HuH-7 (cell line): ENCODE measurements around the gene SPECC1.
"Not testable (repeated sequence)": the region's sequence is repeated elsewhere in the genome, so short reads cannot be mapped to it uniquely, and the experiment has no call there.

ENCODE experiments used
- DNase-seq: peaks from one replicate; pipeline ENCODE4 v3.0.0; 2011; ENCODE audit warnings: low spot score

SPECC1 gene, protein sequence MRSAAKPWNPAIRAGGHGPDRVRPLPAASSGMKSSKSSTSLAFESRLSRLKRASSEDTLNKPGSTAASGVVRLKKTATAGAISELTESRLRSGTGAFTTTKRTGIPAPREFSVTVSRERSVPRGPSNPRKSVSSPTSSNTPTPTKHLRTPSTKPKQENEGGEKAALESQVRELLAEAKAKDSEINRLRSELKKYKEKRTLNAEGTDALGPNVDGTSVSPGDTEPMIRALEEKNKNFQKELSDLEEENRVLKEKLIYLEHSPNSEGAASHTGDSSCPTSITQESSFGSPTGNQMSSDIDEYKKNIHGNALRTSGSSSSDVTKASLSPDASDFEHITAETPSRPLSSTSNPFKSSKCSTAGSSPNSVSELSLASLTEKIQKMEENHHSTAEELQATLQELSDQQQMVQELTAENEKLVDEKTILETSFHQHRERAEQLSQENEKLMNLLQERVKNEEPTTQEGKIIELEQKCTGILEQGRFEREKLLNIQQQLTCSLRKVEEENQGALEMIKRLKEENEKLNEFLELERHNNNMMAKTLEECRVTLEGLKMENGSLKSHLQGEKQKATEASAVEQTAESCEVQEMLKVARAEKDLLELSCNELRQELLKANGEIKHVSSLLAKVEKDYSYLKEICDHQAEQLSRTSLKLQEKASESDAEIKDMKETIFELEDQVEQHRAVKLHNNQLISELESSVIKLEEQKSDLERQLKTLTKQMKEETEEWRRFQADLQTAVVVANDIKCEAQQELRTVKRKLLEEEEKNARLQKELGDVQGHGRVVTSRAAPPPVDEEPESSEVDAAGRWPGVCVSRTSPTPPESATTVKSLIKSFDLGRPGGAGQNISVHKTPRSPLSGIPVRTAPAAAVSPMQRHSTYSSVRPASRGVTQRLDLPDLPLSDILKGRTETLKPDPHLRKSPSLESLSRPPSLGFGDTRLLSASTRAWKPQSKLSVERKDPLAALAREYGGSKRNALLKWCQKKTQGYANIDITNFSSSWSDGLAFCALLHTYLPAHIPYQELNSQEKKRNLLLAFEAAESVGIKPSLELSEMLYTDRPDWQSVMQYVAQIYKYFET

GRCh38 chr17:20009302-20010098 is at the start of gene SPECC1:
TSS of gene SPECC1 (plus strand) at chr17:20009359. CDS start at chr17:20096652, 87,293 bp downstream.
- peak; percentile 70 for DNase-seq

- DNase-seq, result not testable (repeated sequence)
These were observed 46.2 kb upstream of the SPECC1 start for GRCh38 chr17:19962954-19963353.

GRCh38 chr17:19973156-19973555 is 36.0 kb upstream of the SPECC1 start:
- no peak for DNase-seq

DNA sequence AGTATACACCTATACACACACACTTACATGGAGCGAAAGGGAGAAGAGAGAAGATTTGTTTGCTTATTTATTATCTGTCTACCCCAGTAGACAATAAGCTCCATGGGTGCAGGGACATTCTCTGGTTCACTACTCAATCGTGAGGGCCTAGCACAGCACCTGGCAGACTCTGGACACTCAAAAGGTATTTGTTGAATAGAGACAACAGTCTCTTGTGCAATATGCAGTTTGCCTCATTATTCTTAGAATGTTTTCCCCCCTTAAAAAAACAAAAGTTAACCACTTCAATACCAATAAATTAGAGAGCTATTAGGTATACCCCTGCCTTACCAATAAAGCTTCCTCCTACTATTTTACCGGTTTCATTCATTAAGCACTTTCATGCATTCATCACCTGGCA is 33.6 kb upstream of the SPECC1 start:
- no peak for DNase-seq

DNA sequence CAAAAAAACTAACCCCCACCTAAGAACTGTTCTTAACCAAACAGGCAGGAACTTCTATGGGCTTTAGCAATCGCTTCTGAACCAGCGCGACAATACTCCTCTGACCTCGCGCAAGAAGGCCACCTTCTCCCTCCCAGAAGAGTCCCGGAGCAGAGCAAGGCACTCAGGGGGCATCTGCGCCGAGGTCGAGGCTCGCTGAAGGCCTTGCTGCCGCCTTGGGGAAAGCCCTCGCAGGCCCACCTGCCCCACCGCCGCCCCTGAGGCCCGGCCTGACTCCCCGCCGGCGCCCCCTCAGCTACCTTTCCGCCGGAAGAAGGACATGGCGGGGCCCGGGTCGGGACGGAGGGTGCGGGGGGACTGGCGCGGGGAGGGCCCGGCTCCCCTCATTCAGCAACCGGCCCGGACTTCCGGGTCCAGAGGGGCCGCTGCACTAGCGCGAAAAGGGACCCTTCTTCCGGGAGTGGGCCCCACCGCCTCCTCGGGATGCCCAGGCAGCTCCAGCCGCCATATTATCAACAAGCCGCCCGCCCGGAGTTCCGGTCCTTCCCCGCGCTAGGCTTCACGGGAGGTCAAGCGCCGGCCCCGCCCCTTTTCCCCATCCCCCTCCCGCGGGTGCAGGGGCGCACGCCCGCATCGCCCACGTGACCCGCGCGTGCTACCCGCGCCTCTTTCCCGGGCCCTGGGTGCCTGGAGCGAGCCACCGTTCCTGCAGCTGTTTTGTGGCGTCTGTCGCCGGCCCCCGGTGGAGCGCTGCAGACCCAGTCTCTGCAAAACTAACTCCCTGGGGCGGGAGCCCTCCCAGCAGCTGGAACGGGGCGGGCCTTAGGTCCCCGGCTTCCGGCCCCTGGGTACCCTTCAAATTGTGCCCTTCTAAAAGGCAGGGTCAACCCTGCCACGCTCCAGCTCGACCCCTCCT is 31.6 kb upstream of the SPECC1 start, which contains the start of gene AKAP10:
Gene AKAP10 (minus strand): TSS at position 536 of the 916 bp plus-strand sequence. CDS start 149 bp downstream, at position 387.
- DNase-seq, result peak; percentile 82

GRCh38 chr17:19978209-19978802 is 30.9 kb upstream of the SPECC1 start:
- no peak for DNase-seq

- no peak for DNase-seq
These were observed 30.4 kb upstream of the SPECC1 start for GRCh38 chr17:19978805-19979211.

DNA sequence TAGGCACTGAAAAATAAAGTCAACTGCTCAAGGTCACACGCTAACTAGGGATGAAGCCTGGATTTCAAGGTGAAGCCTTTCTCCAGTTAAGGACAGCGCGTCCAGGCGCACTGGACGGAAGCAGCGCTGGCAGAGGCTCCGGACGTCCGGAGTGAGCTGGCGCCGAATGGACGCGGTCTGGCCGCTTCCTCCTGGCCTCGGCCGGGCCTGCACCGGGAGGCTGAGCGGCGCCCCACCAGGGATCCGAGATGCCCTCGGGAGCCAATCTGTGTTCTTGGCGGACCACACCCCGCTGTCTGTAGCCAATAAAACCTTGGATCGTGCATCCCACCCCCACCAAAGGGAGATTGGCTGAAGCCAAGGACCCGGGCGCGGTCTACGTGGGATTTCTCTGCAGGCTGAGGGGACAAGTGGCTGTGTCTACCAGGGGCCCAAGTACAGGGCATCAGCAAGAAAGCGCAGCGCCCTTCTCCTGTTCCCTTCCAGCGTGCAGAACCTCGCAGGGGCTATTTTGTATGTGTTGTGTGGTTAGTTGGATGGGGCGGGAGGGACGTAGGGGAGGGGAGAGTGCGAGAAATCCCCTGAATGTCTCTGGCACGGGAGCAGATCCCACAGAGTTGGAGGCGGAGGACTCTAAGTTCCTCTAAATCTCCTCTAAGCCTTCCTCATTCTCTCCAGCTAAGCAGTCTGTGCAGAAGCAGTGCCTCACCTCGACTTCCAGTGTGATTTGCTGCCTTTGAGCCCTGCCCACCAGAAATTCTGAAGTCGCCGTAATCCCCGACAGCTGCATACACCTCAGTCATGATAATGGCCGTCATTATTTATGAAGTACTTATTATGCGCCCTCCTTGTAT is 29.0 kb upstream of the SPECC1 start:
- no peak for DNase-seq

DNA sequence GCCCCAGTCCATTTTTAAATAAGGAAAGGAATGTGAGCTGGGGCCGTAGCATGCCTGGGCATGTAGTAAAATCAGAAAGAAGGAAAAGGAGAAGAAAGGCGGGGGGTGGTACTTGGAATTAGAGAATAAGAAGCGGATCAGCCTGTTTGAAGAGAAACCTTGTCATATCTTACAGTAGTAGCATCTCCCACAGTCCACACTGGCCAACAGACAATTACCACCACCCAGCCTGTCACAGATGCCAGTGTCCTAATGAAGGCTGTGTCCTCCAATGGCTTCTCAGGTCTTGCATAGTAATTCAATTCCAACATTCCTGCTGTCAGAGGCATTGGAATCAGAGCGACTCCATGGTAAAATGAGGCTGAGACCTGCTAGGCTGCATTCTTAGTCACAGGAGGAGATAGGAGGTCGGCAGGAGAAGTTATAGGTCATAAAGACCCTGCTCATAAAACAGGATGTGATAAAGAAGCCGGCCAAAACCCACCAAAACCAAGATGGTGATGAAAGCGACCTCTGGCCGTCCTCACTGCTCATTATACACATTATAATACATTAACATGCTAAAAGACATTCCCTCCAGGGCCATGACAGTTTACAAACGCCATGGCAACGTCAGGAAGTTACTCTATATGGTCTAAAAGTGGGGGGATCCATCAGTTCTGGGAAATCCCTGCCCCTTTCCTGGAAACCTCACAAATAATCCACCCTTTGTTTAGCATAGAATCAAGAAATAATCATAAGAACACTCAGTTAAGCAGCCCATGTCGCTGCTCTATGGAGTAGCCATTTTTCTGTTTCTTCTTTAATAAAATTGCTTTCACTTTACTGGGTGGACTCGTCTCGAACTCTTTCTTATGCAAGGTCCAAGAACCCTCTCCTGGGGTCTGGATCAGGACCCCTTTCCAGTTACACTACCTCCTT is 22.0 kb upstream of the SPECC1 start:
- no peak for DNase-seq

GRCh38 chr17:19987897-19988296 is 21.3 kb upstream of the SPECC1 start:
- DNase-seq, result no peak

DNA sequence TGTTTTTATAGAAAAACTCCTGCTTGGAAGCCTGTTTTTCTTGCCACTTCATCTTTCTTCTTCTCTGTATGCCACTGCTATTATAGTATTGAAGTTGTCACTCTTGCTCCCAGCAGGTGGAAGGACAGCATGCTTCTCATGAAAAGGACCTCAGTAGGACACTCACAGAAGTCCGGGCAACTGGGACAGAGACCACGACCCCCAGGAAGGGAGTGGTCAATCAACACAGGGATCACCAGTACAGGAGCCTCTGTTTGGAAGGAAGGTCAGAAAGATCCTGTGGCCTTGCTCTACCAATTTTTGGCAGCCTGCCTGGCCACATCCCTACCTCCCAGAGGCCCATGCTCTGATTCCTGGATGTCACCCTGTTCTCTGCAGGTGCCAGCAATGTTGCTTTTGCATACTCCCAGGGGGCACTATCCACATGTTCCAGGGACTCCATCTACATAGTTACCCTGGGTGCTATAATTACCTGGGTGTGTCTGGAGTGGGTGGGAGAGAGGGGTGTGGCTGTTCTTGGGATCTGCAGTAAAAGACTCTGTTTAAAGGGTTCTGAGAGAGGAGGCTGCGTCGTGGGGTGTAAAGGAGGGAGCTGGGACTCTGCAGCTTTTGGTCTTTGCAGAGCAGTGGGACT is 17.8 kb upstream of the SPECC1 start:
- no peak for DNase-seq

- peak; percentile 47 for DNase-seq
These were observed 16.1 kb upstream of the SPECC1 start for GRCh38 chr17:19992803-19993713.

DNA sequence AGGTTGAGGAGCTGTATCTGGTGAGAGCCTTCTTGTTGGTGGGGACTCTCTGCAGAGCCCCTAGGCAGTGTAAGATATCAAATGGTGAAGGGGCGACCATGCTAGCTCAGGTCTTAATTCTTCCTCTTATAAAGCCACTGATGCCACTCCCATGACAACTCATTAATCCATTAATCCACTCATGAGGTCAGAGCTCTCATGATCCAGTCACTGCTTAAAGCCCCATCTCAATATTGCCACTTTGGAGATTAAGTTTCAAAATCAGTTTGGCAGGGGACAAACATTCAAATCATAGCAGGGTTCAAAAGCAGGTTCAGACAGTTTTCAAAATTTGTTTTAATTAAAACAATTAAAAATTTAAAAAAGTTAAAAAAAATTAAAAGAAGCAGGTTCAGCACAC is 13.1 kb upstream of the SPECC1 start:
- no peak for DNase-seq

- DNase-seq, result no peak
These were observed 12.7 kb upstream of the SPECC1 start for GRCh38 chr17:19996502-19996901.

DNA sequence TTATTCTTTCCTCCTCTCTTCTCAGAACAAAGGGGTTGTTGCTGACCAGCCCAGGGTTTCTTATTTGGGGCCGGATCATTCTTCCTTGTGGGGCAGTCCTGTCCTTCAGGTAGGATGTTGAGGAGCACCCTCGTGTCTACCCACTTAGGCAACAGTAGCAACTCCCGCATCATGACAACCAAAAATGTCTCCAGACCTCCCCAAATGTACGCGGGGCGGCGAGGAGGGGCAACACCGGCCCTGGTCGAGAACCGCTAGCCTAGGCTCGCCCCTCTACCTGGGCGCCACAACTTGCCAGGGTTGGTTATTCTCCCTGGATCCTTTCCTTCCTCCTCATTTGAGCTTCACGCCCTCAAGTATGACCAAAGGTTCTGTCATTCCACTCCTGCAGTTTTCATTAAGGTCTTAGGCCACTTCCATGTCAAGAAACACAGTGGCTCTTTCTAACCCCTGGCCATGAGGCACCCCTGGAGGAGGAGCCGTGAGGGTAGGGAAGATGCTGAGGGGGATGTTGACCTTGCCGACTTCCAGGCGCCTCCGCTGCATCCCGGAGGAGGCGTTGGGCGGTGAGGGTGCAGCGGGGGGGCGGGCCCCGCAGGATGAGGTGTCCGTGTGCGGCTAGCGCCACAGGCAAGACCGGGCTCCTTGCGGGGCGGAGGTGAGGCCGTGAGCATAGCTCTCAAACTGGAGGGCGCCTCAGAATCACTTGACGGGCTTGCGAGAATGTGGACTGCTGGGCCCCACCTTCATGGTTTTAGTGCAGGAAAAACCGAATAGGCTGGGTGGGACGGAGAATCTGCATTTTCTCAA is 712 bp upstream of the SPECC1 start:
- no peak for DNase-seq

DNA sequence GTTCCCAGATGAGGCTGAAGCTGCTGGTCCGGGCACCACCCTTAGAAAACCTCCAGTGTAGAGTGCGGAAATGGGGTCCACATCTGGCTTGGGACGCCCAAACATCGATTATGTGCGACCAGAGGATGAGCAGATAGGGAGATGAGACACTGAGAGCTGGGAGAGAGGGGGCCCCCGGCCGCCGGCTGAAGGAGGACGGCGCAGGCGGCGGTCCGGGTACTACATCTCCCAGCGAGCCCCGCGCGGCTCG is 182 bp upstream of the SPECC1 start:
- DNase-seq, result no peak
